GM19035 (cell line): ENCODE data around the gene ERLIN1.
A peak's percentile ranks its signal among the peaks of the same experiment; 100 is the strongest.

Source experiments
- ATAC-seq: cut with Tn5 transposase; IDR thresholded peaks from one replicate; pipeline ENCODE4 v1.9.1; 2021; ENCODE audit not compliant: unreplicated experiment

ERLIN1 gene

DNA sequence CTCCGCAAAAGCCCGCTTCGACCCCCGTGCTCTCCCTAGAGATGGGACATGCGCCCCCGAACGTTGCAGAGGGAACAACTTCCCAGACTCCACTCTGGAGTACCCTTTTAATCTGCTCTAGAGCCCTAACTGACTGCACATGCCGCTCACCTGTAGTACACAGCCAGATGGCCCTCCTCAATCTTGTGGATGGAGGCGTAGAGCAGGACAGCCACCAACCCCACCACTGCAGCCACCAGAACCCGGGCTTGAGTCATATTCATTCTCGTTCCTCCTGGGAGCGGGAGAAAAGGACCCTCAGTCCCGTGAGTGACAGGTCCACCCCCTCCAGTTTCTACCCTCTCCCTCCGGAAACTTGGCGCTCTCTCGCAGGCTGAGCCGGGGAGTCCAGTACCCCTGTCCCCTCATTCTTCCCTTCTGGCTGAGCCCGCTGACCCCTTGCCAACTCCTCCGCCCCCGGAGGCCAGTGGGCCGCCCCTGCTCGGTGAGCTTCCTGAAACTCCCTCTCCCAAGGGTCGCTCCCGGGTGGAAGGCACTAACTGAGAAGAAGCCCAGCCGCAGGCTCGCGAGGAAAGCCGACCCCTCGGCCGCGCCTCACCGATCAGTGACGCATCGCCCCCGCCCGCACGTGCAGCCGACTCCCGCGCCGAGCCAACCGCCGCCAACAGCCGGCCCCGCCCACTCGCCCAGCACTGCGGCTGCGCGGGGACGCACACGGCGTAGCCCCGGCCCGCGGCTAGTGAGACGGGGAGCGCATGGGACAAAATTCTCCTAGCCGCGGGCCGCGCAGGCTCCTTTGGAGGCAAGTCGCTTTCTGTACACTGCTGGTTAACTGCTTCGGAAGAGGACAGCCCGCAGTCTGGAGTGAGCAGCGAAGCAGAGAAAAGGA lies at the start of gene ERLIN1:
Gene ERLIN1, minus strand, starts transcription at position 666 of the 889 bp plus-strand sequence. Its CDS starts 403 bp downstream, at position 263.
- peak; percentile 87 for ATAC-seq

DNA sequence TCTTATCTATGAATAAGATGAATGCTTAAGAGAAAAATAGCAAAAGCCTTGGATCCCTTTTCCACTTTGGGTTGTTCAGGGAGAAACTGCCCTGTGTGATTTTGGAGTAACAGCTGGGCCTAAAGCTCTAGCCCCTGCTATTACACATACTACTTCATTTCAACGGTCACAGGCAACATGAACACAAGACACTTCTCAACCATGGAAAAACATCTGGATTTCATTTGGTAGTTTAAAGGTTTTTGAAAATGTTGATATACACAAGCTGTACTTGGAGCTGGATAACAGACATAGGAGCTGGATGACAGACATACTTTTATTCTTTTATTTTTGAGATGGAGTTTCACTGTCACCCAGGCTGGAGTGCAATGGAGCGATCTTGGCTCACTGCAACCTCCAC lies 46.3 kb upstream of the ERLIN1 start:
- no peak for ATAC-seq

DNA sequence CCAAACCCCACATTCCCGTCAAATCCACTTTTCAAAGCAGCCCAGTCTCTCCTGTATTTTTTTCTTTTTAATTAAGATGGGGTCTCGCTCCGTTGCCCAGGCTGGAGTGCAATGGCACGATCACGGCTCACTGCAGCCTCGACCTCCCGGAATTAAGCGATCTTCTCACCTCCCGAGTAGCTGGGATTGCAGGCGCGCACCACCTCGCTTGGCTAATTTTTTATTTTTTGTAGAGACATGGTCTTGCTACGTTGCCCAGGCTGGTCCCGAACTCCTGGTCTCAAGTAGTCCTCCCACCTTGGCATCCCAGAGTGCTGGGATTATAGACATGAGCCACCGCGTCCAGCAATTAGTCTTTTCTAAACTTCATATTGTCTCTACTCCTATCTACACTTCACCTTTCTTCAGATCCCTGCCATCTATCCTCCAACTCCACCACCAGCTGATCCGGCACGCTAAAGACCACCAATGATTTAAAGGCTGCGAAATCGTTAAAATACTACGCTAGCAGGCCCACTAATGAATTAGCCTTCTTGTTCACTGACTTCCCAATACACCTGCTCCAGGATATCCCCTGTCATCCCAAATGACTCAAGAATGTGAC lies 44.1 kb upstream of the ERLIN1 start:
- ATAC-seq: no peak

DNA sequence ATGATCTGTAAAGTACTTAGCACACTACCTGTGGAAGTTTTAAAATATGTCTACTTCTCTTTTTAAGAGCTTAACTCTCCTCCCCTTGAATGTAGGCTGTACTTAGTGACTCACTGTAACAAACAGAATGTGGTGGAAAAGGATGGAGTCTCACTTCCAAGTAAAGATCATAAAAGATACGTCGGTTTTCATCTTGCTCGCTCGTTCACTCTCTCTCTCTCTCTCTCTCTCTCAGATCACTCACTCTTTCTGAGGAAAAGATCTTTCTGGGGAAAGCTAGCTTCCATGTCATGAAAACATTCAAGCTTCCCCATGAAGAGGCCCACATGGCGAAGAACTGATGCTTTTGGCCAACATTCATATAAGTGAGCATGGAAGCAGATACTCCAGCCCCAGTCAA lies 38.0 kb upstream of the ERLIN1 start:
- ATAC-seq: no peak

DNA sequence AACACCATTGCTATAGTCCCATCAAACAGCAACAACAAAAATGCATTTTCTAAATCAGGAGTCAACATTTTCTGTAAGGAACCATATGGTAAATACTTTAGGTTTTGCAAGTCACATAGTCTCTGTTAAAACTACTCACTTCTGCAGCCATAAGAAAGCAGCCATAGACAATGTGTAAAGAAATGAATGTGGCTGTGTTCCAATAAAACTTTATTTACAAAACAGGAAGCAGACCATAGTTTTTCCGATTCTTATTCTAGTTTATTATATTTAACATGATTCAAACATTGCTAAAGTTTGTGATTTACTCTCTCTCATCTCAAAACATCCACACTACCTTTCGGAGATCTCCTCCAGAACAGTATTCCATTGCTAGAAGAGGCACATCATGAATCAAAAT lies 36.7 kb upstream of the ERLIN1 start:
- ATAC-seq: no peak

DNA sequence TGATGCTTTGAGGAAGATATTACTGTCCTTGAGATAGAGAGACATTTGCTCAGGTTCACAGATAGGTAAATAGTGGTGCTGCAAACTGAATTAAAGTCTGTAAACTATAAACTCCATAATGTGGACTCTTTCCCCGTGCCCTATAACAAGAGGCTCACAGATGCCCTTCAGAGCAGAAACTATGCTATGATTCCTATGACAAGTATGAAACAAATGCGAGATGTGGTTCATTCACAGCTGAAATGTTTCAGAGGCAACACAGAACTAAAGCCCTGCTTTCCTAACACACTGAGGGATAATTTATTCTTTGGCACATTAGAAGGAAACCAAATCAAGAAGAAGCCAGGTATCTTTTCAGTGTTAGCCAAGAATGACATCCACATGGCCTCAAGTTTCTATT lies 30.2 kb upstream of the ERLIN1 start:
- ATAC-seq: no peak

DNA sequence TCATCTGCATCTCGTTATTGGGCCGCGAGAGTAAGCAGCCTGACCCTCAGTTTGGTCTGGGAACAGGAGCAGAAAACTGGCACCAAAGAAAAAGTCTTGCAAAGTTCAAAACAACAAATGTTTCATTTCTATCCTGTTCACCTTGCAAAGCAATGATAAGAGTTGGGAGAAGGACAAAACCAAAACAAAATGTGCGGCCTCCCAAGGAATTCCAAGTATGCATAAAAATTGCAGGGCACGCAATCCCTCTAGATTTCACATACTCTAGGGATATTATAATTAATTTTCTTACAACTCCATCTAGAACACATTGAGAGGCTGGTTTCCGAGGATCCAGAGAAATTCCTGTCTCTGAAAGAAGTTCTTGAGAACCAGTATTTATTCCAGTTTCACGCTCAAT lies 23.5 kb upstream of the ERLIN1 start:
- no peak for ATAC-seq

DNA sequence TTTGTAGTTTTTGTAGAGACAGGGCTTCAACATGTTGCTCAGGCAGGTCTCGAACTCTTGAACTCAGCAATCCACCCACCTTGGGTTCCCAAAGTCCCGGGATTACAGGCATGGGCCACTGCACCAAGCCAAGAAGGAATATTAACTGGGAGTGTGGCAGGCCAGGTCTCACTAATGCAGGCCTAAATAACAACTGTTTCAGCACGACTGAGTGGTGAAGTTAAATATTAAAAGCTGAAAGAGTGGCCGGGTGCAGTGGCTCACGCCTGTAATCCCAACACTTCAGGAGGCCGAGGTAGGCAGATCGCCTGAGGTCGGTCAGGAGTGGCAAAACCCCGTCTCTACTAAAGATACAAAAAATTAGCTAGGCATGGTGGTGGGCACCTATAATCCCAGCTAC lies 22.4 kb upstream of the ERLIN1 start:
- ATAC-seq: no peak

DNA sequence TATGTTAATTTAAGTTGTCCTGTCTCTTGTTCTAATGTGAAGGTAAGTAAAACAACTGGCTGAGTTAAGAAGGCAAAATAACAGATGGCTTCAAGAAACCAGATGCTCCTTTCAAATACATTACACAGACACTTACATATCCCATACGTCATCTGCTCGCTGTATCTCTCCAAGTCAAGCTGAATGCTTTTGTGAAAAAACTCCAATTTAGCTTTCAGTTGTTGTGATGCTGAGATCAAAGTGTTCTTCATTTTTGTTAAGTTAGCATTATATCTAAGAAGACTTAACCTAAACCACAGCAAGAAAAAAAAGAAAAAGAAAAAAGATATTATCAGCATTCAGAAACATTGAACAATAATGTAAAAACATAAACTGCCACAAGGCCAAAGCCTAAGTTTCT lies 18.5 kb upstream of the ERLIN1 start:
- ATAC-seq: no peak

DNA sequence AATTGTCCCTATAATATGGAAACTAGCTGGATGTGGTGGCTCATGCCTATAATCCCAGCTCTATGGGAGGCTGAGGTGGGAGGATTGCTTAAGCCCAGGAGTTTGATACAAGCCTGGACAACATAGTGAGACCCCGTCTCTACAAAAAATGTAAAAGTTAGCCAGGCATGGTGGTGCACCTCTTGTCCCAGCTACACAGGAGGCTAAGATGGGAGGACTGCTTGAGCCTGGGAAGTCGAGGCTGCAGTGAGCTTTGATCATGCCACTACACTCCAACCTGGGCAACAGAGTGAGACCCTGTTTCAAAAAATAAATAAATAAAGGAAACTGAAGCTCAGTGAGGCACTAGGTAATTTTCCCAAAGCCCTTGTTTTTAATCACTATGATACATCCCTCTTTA lies 15.7 kb upstream of the ERLIN1 start:
- no peak for ATAC-seq

DNA sequence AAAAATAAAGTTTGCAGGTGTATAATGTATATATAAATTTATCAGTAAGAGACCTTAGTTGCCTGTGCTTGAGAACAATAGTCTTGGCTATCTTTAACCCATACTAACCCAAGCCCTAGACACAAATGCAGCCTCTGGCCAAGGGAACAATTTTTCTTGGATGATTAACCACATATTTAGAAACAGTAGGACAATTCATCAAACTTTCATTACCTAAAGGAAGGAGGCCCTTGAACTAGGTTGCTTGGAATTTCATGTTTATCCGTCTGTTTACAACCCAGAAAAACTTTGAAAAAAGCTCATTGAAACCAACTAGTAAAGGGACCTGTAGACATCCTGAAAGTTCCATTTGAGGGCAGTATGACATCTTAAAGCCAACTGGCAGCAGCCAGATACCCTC lies 8.9 kb upstream of the ERLIN1 start:
- ATAC-seq: no peak

DNA sequence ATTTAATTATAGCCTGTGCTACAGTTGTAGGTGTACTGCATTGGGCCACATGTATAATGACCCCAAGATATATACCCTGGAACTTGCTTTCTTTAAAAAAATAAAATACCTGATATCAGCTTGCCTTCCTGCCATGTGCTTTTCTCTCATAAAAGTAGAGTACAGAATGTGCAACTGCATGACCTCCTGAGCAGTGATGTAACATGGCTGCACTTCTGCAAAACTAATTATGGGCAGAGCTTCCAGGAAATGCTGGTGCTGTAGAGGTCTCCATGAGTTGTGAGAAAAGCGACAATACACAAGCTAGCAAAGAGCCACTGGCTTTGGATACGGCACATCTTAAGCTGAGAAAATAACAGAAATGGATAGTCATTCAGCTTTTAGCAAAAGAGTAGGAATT lies 6.5 kb upstream of the ERLIN1 start:
- no peak for ATAC-seq

DNA sequence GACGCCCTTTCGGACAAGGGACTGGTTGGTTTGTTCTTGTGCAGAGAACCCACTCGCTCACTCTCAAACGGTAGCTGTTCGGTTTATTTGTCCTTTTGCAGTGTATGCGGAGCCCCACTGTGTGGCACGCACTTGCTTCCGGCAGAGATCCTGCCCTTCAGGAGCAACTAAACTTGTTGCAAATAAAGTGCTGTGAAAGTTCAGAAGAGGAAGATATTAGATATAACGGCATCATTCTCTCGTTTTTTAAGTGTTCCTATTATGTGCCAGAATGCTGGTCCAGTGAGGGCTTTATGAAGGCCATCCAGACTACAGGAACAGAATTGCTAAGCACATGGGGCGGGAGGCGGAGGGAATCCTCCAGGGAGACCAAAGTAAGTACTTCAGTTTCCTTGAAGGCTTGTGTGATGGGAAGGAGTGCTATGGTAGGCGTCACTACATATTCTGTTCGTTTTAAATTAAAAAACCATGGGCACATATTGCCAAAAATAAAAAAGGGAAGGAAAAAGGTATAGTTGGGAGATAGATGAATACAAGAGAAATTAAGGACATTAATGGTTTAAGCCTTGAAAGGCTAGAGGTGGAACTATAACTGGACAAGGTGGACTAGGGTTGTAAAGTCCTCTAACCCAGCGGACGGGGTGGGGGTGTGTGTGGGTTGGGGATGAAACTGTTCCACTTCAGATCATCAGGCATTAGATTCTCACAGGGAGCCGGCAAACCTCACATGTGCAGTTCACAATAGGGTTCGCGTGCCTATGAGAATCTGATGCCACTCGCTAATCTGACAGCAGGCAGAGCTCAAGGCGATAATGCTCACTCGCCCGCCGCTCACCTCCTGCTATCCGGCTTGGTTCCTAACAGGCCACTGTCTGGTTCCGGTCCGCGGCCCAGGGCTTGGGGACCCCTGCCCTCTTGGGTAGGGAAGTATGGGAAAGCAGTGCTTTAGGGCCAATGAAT lies 704 bp upstream of the ERLIN1 start:
- peak; percentile 45 for ATAC-seq

DNA sequence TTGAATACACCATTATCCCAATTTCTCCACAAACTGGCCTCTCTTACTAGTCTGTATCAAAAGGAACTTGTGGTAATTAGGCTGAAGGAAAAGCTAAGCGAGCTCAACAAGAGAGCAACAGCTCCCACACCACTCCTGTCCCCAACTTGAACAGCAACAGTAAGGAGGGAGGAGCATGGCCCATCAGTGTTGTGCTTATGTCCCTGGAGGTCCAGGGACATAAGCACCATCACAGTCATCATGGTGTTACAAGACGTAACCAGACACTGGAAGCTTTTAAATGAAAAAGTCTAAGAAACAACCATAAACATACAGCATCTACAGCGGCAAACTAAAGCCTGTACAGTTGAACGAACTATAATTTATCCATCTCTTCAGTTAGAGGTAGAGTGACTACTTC lies 989 bp downstream of the ERLIN1 start:
- no peak for ATAC-seq

DNA sequence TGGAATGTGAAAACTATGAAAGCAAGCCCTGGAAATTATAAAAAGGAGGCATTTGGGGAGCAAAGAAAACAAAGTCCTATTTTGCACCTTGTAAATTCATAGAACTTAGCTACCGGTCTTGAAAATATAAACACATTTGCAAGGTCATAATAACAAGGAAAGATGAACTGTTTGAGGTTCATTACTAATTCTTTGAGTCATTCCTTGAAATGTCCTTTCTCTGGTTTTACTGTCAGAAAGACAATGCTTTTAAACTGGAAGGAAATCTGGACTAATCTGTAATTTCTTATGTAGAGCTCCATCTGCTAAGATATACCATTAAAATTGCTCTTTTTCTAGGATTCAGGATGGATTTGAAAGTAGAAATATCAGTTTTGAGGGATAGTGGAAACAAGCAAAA lies 1.4 kb downstream of the ERLIN1 start:
- no peak for ATAC-seq

DNA sequence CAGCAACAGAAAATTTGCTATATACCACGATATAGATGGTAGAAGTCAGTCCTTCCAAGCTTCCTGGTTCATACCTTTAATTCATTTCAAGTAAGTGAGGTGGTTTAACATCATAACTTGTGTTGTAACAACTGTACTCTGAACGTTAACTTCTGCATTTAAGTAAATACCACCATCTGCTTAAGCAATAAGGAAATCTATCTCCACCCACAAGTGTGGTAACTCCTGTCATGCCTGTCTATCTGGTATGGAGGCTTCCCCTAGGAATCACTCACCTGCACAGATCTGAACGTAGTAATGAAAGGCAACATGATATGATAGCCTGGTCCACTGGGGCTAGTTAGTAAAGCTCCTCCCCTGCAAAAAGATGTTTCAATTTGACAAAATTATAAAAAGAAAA lies 2.3 kb downstream of the ERLIN1 start:
- no peak for ATAC-seq

DNA sequence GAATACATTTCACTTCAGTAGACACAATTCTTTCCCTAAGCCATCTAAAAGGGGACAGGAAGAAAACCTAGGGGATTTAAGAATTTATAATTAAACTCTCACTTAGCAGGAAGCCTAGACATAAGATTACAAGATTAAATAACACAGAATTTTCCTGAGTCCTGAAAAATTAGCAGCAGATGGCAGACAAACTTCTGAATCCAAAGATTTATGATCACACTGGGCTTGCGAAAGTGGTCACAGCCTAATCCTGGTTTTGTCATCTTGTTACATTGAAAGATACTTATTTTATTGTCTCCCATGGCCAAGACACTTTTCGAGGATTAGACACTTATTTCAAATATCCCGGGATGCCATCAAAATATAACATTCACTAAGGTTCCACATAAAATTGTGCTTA lies 2.9 kb downstream of the ERLIN1 start:
- no peak for ATAC-seq

DNA sequence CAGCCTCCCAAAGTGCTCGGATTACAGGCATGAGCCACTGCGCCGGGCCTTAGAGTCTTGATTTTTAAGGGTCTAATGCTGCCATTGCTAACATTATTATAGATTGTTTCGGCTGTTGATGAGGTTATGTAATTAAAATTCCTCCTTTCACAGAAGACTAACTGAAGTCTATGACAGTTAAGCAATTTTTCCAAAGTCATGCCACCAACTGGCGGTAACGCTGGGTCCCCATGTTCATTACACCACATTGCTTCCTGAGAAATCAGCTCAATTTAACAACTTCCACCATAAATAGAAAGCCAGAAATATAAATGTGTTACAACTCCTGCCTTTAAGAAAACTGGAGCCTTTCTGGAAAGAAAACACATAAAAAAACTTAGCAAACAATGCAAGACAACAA lies 3.5 kb downstream of the ERLIN1 start:
- ATAC-seq: no peak

DNA sequence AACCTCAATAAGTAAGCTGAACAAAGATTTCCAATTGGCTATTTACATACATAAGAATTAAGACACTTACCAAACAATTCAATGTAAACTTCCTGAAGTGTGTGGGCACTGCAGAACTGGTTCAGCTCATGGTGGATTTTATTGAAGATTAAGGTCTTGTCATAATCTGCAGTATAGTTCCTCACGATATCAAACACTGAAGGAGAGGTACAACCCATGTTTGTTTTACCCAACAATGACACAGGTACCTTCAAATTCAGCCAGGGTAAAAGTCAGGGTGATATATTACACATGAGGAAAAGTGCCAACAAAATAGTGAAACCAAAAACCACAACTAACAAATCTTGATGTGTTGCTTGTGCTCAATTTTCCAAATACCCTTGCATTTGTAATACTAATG lies 10.0 kb downstream of the ERLIN1 start:
- ATAC-seq: no peak

DNA sequence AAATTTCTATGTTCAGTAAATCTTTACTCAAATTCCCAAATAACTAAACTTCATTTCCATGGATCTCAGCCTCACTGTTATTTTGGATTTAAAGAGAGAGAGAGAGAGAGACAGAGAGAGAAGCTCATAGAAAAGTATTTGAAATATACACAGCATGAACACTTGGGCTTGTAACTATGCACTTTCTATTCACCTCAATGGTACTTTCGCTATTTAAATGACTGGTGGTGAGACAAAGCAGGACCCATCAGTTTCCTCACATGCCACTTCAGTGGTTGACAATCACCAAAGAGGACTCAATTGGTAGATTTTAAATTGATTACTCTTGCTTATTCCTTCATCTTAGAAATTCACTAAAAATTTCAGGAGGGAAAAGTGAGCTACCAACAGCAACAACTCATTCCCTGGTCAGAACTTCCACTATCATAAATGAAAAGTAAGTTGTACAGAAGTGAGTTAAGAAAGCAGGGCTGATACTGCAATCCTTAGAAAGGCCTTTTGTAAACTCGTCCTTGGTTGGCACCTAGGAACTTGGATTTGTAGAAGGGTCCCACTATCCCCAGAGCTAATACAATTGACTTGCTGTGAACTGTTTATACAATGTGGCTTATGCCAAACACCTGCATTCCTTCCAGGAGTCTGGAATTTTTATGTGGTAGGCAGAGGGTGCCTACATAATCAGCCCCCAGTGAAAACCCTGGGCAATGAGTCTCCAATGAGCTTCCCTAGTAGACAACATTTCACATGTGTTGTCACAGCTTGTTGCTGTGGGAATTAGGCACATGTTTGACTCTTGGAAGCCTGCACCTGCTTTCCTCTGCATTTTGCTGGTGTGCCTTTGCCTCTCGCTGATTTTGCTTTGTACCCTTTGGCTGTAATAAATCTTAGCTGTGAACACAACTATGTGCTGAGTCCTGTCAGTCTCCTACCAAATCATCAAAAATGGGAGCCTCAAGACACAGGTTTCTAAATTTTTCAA lies 10.8 kb downstream of the ERLIN1 start:
- ATAC-seq: no peak
